CD8-positive, alpha-beta memory T cell (primary cell): Measurements from ENCODE around the gene UBAC1. TPM values are rescaled to one million over a fixed set of nuclear protein-coding genes. Genes with fewer than 3 reads are reported as not detected.

Source experiments
- CTCF ChIA-PET: fragments of 350-600 bp; sonication (Branson Sonifier 250); formaldehyde crosslinking; loops from one replicate; lab custom pipeline; 2021; ENCODE audit warnings: antibody characterized with exemption; lab: Charles Lee
- POLR2A ChIA-PET: fragments of 350-600 bp; sonication (Branson Sonifier 250); formaldehyde crosslinking; loops from one replicate; lab custom pipeline; 2021; ENCODE audit warnings: antibody characterized with exemption; lab: Charles Lee
- DNase-seq, 5 donors: peaks; one replicate each; pipeline versions ENCODE4 v3.0.0 to v3.0.0-alpha.2; 2020 to 2022; ENCODE audit warnings: mixed read lengths in 1 of 5
- H3K27ac ChIP-seq: one replicate; pipeline ENCODE4 v1.7.0; 2013; ENCODE audit warnings: low read depth, mild to moderate bottlenecking, low read length, moderate library complexity
- H3K27me3 ChIP-seq: 2 replicates; pipeline ENCODE4 v1.7.0; 2013; ENCODE audit warnings: low read length, mild to moderate bottlenecking; ENCODE audit not compliant: insufficient read depth, poor library complexity, severe bottlenecking
- H3K36me3 ChIP-seq: 2 replicates; pipeline ENCODE4 v1.7.0; 2013; ENCODE audit warnings: mild to moderate bottlenecking, low read length, moderate library complexity; ENCODE audit not compliant: insufficient read depth
- H3K4me1 ChIP-seq: 2 replicates; pipeline ENCODE4 v1.7.0; 2013; ENCODE audit warnings: mild to moderate bottlenecking, low read length, moderate library complexity; ENCODE audit not compliant: insufficient read depth
- H3K4me3 ChIP-seq: 2 replicates; pipeline ENCODE4 v1.7.0; 2013; ENCODE audit warnings: mild to moderate bottlenecking, low read length
- H3K9me3 ChIP-seq: 2 replicates; pipeline ENCODE4 v1.7.0; 2013; ENCODE audit warnings: mild to moderate bottlenecking, low read length
- H3K27ac Mint-ChIP-seq, 8 donors: one replicate each; pipeline ENCODE4 v1.8.0; 2020 to 2021; ENCODE audit warnings: mixed read lengths in 8 of 8, mild to moderate bottlenecking in 6 of 8, inconsistent platforms in 3 of 8, moderate library complexity in 3 of 8
- H3K27me3 Mint-ChIP-seq, 2 donors: one replicate each; pipeline ENCODE4 v1.8.0; 2020 to 2021; ENCODE audit warnings: mixed read lengths in 2 of 2, mild to moderate bottlenecking in 1 of 2, moderate library complexity in 1 of 2
- H3K36me3 Mint-ChIP-seq, 3 donors: one replicate each; pipeline ENCODE4 v1.8.0; 2020 to 2021; ENCODE audit warnings: mixed read lengths in 3 of 3, inconsistent platforms in 1 of 3, mild to moderate bottlenecking in 1 of 3
- H3K4me1 Mint-ChIP-seq, 3 donors: one replicate each; pipeline ENCODE4 v1.8.0; 2020 to 2021; ENCODE audit warnings: mixed read lengths in 3 of 3, inconsistent platforms in 1 of 3, mild to moderate bottlenecking in 1 of 3
- H3K4me3 Mint-ChIP-seq, 7 donors: one replicate each; pipeline ENCODE4 v1.8.0; 2020 to 2021; ENCODE audit warnings: mixed read lengths in 7 of 7, mild to moderate bottlenecking in 6 of 7, moderate library complexity in 4 of 7, inconsistent platforms in 2 of 7
- H3K9me3 Mint-ChIP-seq, 5 donors: one replicate each; pipeline ENCODE4 v1.8.0; 2020 to 2022; ENCODE audit warnings: mixed read lengths in 5 of 5, mild to moderate bottlenecking in 3 of 5, moderate library complexity in 2 of 5, inconsistent platforms in 1 of 5
- polyA plus RNA-seq: library from polyadenylated mRNA; unstranded; fragments of 300-500 nt; fragmentation: Illumina TruSeq; gene quantifications from one replicate; pipeline ENCODE4 v1.2.3, GENCODE V29; 2021
- total RNA-seq, 2 experiments: library from RNA; stranded (reverse); gene quantifications; one replicate each; pipeline ENCODE4 v1.2.3, GENCODE V29; 2021

Gene UBAC1
- total and polyA plus RNA-seq, 3 experiments from 2014 or later: 27.1 to 38.1 (median 36.3) TPM

- Histone ChIP-seq H3K4me1 (peaks cover 26% of the 10 kb centered on the region), H3K27me3 (no peaks in the 10 kb centered on the region), H3K4me3 (no peak overlapping the region), H3K9me3 (no peaks in the 10 kb centered on the region), H3K36me3 (no peaks in the 10 kb centered on the region), H3K27ac (no peak overlapping the region)
- ChIA-PET POLR2A (no interaction called here), CTCF (no interaction called here)
- no peaks in the 10 kb centered on the region for H3K27me3 Mint-ChIP-seq
- H3K4me1 Mint-ChIP-seq: peaks cover 44 to 70% (median 48%) of the 10 kb centered on the region in 3 donors
- H3K4me3 Mint-ChIP-seq: peak overlapping the region in 1 of 7 donors; percentile 55
- no peak for DNase-seq
- peak overlapping the region in 1 of 8 donors; percentile 53 for H3K27ac Mint-ChIP-seq
- peaks cover 3 to 6% (median 5%) of the 10 kb centered on the region in 3 donors for H3K36me3 Mint-ChIP-seq
- no peaks in the 10 kb centered on the region for H3K9me3 Mint-ChIP-seq
Measured at GRCh38 chr9:135903358-135903656, 57.9 kb downstream of the UBAC1 start.

GRCh38 chr9:135902655-135903357, 58.4 kb downstream of the UBAC1 start:
- H3K4me1 ChIP-seq: peaks cover 25% of the 10 kb centered on the region
- H3K27ac Mint-ChIP-seq: peak overlapping the region in 1 of 8 donors; percentile 53
- no peaks in the 10 kb centered on the region for H3K9me3 ChIP-seq
- H3K27me3 Mint-ChIP-seq: no peaks in the 10 kb centered on the region
- CTCF ChIA-PET: no interaction called here
- no peak overlapping the region for H3K4me3 ChIP-seq
- no peaks in the 10 kb centered on the region for H3K36me3 ChIP-seq
- no peaks in the 10 kb centered on the region for H3K9me3 Mint-ChIP-seq
- H3K36me3 Mint-ChIP-seq: peaks cover 3 to 6% (median 5%) of the 10 kb centered on the region in 3 donors
- no peak for DNase-seq
- H3K4me3 Mint-ChIP-seq: no peak overlapping the region
- H3K27me3 ChIP-seq: no peaks in the 10 kb centered on the region
- POLR2A ChIA-PET: no interaction called here
- H3K4me1 Mint-ChIP-seq: peaks cover 44 to 74% (median 52%) of the 10 kb centered on the region in 3 donors
- no peak overlapping the region for H3K27ac ChIP-seq

- Histone ChIP-seq H3K27ac (no peak overlapping the region), H3K27me3 (no peaks in the 10 kb centered on the region), H3K9me3 (no peaks in the 10 kb centered on the region), H3K4me1 (peaks cover 30% of the 10 kb centered on the region), H3K36me3 (no peaks in the 10 kb centered on the region), H3K4me3 (no peak overlapping the region)
- POLR2A ChIA-PET: no interaction called here
- Mint-ChIP-seq H3K9me3 (no peaks in the 10 kb centered on the region), H3K36me3 (peaks cover 3 to 6% (median 5%) of the 10 kb centered on the region in 3 donors), H3K4me1 (peaks cover 44 to 81% (median 60%) of the 10 kb centered on the region in 3 donors), H3K27me3 (no peaks in the 10 kb centered on the region), H3K27ac (peak overlapping the region in 2 of 8 donors; percentile 57 to 81), H3K4me3 (no peak overlapping the region)
- CTCF ChIA-PET: no interaction called here
- no peak for DNase-seq
Measured at GRCh38 chr9:135901826-135902225, 59.3 kb downstream of the UBAC1 start.

- peak overlapping the region in 2 of 8 donors; percentile 56 to 57 for H3K27ac Mint-ChIP-seq
- no peaks in the 10 kb centered on the region for H3K36me3 ChIP-seq
- ChIA-PET POLR2A (no interaction called here), CTCF (no interaction called here)
- no peaks in the 10 kb centered on the region for H3K9me3 ChIP-seq
- H3K27me3 Mint-ChIP-seq: no peaks in the 10 kb centered on the region
- peaks cover 49 to 85% (median 64%) of the 10 kb centered on the region in 3 donors for H3K4me1 Mint-ChIP-seq
- no peak overlapping the region for H3K27ac ChIP-seq
- H3K4me3 ChIP-seq: no peak overlapping the region
- DNase-seq: no peak
- no peaks in the 10 kb centered on the region for H3K9me3 Mint-ChIP-seq
- H3K27me3 ChIP-seq: no peaks in the 10 kb centered on the region
- H3K4me1 ChIP-seq: peaks cover 28% of the 10 kb centered on the region
- peaks cover 3 to 5% (median 4%) of the 10 kb centered on the region in 3 donors for H3K36me3 Mint-ChIP-seq
- no peak overlapping the region for H3K4me3 Mint-ChIP-seq
Measured at GRCh38 chr9:135901031-135901758, 60.0 kb downstream of the UBAC1 start.

GRCh38 chr9:135898634-135899407, 62.4 kb downstream of the UBAC1 start:
- DNase-seq: no peak
- Mint-ChIP-seq H3K4me1 (peaks cover 48 to 87% (median 66%) of the 10 kb centered on the region in 3 donors), H3K9me3 (no peaks in the 10 kb centered on the region), H3K27ac (peak overlapping the region in 3 of 8 donors; percentile 8 to 77 (median 53)), H3K36me3 (peaks cover 0 to 5% (median 3%) of the 10 kb centered on the region in 3 donors), H3K27me3 (no peaks in the 10 kb centered on the region), H3K4me3 (peak overlapping the region in 3 of 7 donors; percentile 0 to 66 (median 5))
- no peak overlapping the region for H3K4me3 ChIP-seq
- ChIA-PET CTCF (no interaction called here), POLR2A (no interaction called here)
- no peaks in the 10 kb centered on the region for H3K36me3 ChIP-seq
- no peaks in the 10 kb centered on the region for H3K9me3 ChIP-seq
- no peaks in the 10 kb centered on the region for H3K27me3 ChIP-seq
- peaks cover 16% of the 10 kb centered on the region for H3K4me1 ChIP-seq
- no peak overlapping the region for H3K27ac ChIP-seq

GRCh38 chr9:135896626-135897025, 64.5 kb downstream of the UBAC1 start:
- Histone ChIP-seq H3K4me3 (no peak overlapping the region), H3K9me3 (no peaks in the 10 kb centered on the region), H3K27ac (no peak overlapping the region), H3K4me1 (peaks cover 26% of the 10 kb centered on the region), H3K36me3 (no peaks in the 10 kb centered on the region), H3K27me3 (no peaks in the 10 kb centered on the region)
- Mint-ChIP-seq H3K4me1 (peaks cover 56 to 85% (median 74%) of the 10 kb centered on the region in 3 donors), H3K27me3 (no peaks in the 10 kb centered on the region), H3K27ac (peak overlapping the region in 1 of 8 donors; percentile 58), H3K36me3 (peaks cover 0 to 3% (median under 1%) of the 10 kb centered on the region in 3 donors), H3K9me3 (no peaks in the 10 kb centered on the region), H3K4me3 (no peak overlapping the region)
- DNase-seq: no peak
- ChIA-PET CTCF (no interaction called here), POLR2A (no interaction called here)

GRCh38 chr9:135896205-135896604, 65.0 kb downstream of the UBAC1 start:
- no peak overlapping the region for H3K27ac ChIP-seq
- CTCF ChIA-PET: no interaction called here
- H3K9me3 ChIP-seq: no peaks in the 10 kb centered on the region
- no peaks in the 10 kb centered on the region for H3K36me3 ChIP-seq
- peaks cover 28% of the 10 kb centered on the region for H3K4me1 ChIP-seq
- Mint-ChIP-seq H3K36me3 (peaks cover 0 to 3% (median 0%) of the 10 kb centered on the region in 3 donors), H3K27ac (peak overlapping the region in 1 of 8 donors; percentile 33), H3K4me3 (no peak overlapping the region), H3K4me1 (peaks cover 55 to 86% (median 76%) of the 10 kb centered on the region in 3 donors), H3K27me3 (no peaks in the 10 kb centered on the region), H3K9me3 (no peaks in the 10 kb centered on the region)
- no peaks in the 10 kb centered on the region for H3K27me3 ChIP-seq
- DNase-seq: no peak
- H3K4me3 ChIP-seq: no peak overlapping the region
- POLR2A ChIA-PET: no interaction called here
